ENCODE measurements around the gene HAUS5. TPM values are rescaled to one million over a fixed set of nuclear protein-coding genes. Genes with fewer than 3 reads are reported as not detected.

HAUS5 gene
- total RNA-seq, 1 experiment from 2014 or later = 31.7 TPM

GRCh38 chr19:35642798-35643254 lies 30.3 kb downstream of the HAUS5 start:
- no TSS peak for BruUV-seq (replicated peaks)
- DNase-seq (ENCODE audit: low read depth, low spot score) = no peak
- no peaks in the 10 kb centered on the region for H3K9me3 ChIP-seq (ENCODE audit: control insufficient read depth in 1 of 2, insufficient read depth in 1 of 2, low read depth in 1 of 2, low read length in 2 of 2)
- H3K27ac ChIP-seq (ENCODE audit: low read depth, low read length) = peak overlapping the region; percentile 85
- peaks cover 10 to 49% of the 10 kb centered on the region in 2 experiments; a peak in 3 of 4 replicates for H3K4me1 ChIP-seq (ENCODE audit: control insufficient read depth in 1 of 2, insufficient read depth in 2 of 2, low read length in 2 of 2)
- H3K79me2 ChIP-seq (ENCODE audit: insufficient read depth, low read length) = no peaks in the 10 kb centered on the region
- ChIA-PET POLR2A (interaction anchor here (1.4 to 2.0 kb wide), 2 partner anchors 105 to 134 kb away, joined by 4 to 6 read pairs; partner anchors contain the start of gene LIN37), RAD21 (ENCODE audit: low non-redundant PET in 1 of 2, low total read pairs in 2 of 2, uncharacterized antibody in 2 of 2, unreplicated experiment in 2 of 2) (no interaction called here), CTCF (no interaction called here)
- H3K9me2 ChIP-seq (ENCODE audit: insufficient read depth) = no peaks in the 10 kb centered on the region
- TF ChIP-seq, protein P1, sequence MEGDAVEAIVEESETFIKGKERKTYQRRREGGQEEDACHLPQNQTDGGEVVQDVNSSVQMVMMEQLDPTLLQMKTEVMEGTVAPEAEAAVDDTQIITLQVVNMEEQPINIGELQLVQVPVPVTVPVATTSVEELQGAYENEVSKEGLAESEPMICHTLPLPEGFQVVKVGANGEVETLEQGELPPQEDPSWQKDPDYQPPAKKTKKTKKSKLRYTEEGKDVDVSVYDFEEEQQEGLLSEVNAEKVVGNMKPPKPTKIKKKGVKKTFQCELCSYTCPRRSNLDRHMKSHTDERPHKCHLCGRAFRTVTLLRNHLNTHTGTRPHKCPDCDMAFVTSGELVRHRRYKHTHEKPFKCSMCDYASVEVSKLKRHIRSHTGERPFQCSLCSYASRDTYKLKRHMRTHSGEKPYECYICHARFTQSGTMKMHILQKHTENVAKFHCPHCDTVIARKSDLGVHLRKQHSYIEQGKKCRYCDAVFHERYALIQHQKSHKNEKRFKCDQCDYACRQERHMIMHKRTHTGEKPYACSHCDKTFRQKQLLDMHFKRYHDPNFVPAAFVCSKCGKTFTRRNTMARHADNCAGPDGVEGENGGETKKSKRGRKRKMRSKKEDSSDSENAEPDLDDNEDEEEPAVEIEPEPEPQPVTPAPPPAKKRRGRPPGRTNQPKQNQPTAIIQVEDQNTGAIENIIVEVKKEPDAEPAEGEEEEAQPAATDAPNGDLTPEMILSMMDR (IDR thresholded peaks at IDR 0.05 in 2 of 3, conservative IDR thresholded peaks at IDR 0.05 in 1 of 3; ENCODE audit: borderline replicate concordance in 1 of 3, insufficient read depth in 1 of 3, low read depth in 2 of 3, low read length in 2 of 3) = no peak
- TF ChIP-seq POLR2A (IDR thresholded peaks at IDR 0.05; ENCODE audit: borderline replicate concordance, extremely low read depth, insufficient read depth, insufficient read length) (no peak), SP1 (IDR thresholded peaks at IDR 0.05; ENCODE audit: low read depth) (no peak), YY1 (IDR thresholded peaks at IDR 0.05; ENCODE audit: extremely low read depth, insufficient replicate concordance, low read depth, low read length) (no peak)
- TF ChIP-seq, protein P2, sequence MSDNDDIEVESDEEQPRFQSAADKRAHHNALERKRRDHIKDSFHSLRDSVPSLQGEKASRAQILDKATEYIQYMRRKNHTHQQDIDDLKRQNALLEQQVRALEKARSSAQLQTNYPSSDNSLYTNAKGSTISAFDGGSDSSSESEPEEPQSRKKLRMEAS (IDR thresholded peaks at IDR 0.05) = no peak
- intact Hi-C loops (cut with micrococcal nuclease) = no loop called here
- H3K27me3 ChIP-seq (ENCODE audit: insufficient read depth, low read length) = no peaks in the 10 kb centered on the region
- ATAC-seq = no peak
- peak overlapping the region; percentile 99 for H3K4me2 ChIP-seq (ENCODE audit: low read length)
- no peak overlapping the region for H2AFZ ChIP-seq (ENCODE audit: low read depth, low read length, poor library complexity, severe bottlenecking)
- H4K20me1 ChIP-seq (ENCODE audit: insufficient read depth) = no peaks in the 10 kb centered on the region
- H3K36me3 ChIP-seq (ENCODE audit: control insufficient read depth in 1 of 2, insufficient read depth in 2 of 2, low read length in 2 of 2) = peaks cover 0 to under 1% of the 10 kb centered on the region in 2 experiments; a peak in 1 of 4 replicates
- H3K9ac ChIP-seq (ENCODE audit: low read length) = peak overlapping the region; percentile 69
- H3K4me3 ChIP-seq (replicated peaks in 1 of 2; ENCODE audit: low read depth in 1 of 2, low read length in 2 of 2) = peak overlapping the region; percentile 61 to 66
